Astrocyte of the cerebellum (primary cell): ENCODE measurements around the gene CYP26A1.
A peak's percentile ranks its signal among the peaks of the same experiment; 100 is the strongest.

ENCODE experiments used
- DNase-seq: peaks from one replicate; pipeline ENCODE4 v3.0.0-alpha.2; 2011; ENCODE audit warnings: low read depth
- H3K4me3 ChIP-seq: 2 replicates; pipeline ENCODE4 v1.5.1; 2011; ENCODE audit warnings: mild to moderate bottlenecking, low read depth, low read length, moderate library complexity
- in situ Hi-C: cut with HindIII; loops from 2 replicates; pipeline ENCODE4 v1.10.0; 2017; ENCODE audit warnings: low sequenced_read_pairs
- TF ChIP-seq, protein P1 (sequence below): IDR thresholded peaks from 2 replicates; pipeline ENCODE4 v1.5.1; 2012; ENCODE audit warnings: low read length, low read depth, moderate library complexity, mild to moderate bottlenecking; ENCODE audit errors: missing control alignments

CYP26A1 gene

DNA sequence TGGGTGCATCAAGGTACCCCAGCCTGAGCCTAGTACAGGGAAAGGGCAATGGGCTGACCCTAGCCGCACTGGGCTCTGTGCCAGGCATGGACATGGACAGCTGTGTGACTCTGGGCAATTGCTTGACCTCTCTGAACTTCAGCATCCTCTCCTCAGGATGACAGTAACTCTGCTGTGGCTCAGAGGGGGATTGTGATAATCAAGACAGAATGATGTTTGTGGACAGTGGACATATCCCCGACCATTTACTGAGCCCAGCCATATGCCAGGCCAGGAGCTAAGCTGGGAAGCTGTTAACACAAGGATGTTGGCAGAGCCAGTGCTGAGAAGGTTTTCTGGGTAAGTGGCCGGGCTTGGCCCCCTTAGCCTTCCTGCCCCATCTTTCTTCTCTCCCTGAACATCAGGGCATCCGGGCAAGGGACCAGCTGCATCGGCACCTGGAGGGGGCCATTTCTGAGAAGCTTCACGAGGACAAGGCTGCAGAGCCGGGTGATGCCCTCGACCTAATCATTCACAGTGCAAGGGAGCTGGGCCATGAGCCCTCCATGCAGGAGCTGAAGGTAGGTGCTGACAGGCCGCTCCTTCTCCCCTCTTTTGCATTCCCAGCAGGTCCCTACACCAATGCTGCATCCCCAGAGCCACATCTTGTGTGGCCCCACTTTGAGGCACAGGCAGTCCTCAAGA is 9.6 kb upstream of the CYP26A1 start:
- in situ Hi-C loops = no loop called here
- no peak for DNase-seq
- TF ChIP-seq, protein P1, sequence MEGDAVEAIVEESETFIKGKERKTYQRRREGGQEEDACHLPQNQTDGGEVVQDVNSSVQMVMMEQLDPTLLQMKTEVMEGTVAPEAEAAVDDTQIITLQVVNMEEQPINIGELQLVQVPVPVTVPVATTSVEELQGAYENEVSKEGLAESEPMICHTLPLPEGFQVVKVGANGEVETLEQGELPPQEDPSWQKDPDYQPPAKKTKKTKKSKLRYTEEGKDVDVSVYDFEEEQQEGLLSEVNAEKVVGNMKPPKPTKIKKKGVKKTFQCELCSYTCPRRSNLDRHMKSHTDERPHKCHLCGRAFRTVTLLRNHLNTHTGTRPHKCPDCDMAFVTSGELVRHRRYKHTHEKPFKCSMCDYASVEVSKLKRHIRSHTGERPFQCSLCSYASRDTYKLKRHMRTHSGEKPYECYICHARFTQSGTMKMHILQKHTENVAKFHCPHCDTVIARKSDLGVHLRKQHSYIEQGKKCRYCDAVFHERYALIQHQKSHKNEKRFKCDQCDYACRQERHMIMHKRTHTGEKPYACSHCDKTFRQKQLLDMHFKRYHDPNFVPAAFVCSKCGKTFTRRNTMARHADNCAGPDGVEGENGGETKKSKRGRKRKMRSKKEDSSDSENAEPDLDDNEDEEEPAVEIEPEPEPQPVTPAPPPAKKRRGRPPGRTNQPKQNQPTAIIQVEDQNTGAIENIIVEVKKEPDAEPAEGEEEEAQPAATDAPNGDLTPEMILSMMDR = no peak
- no peak overlapping the region for H3K4me3 ChIP-seq

DNA sequence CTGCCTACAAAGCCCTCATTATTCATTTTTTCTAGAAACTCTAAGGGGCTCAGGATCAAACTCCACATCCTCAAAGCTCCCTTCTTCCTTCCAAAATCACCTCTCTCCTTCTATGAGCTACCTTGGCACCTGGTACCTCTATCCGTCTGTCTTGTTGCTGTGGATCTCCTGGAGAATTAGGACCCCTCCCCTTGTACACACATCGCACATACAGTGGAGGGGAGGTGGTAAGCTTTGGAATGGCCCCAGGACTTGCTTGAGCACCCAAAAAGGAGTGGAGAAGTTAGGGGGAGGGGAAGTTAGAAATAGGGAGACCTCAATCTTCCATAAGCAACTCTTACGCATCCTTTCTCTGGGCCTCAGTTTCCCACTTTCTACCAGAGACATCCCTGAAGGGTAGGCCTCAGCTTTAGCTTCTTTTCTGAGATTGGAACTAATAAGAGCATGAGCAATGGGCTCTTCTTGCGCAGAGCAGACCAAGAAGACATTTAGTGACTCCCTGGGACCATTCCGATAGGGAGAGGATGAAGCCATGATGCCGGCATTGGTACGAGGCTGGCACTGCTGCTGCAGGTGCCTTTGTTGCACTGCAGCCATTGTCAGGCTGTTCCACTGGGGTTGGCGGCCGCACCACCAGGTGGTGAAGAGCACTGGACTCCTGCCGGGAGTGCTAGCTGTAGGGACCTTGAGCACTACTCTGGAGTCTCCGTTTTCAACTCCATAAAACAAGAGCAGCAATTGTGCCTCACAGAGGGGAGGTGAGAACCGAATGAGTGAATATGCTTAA is 8.6 kb upstream of the CYP26A1 start:
- no peak overlapping the region for H3K4me3 ChIP-seq
- TF ChIP-seq, protein P1 = no peak
- no peak for DNase-seq
- in situ Hi-C loops = loop anchor here (5.0 kb wide), 1 partner anchor 222 kb away; no protein-coding TSS in a partner anchor

DNA sequence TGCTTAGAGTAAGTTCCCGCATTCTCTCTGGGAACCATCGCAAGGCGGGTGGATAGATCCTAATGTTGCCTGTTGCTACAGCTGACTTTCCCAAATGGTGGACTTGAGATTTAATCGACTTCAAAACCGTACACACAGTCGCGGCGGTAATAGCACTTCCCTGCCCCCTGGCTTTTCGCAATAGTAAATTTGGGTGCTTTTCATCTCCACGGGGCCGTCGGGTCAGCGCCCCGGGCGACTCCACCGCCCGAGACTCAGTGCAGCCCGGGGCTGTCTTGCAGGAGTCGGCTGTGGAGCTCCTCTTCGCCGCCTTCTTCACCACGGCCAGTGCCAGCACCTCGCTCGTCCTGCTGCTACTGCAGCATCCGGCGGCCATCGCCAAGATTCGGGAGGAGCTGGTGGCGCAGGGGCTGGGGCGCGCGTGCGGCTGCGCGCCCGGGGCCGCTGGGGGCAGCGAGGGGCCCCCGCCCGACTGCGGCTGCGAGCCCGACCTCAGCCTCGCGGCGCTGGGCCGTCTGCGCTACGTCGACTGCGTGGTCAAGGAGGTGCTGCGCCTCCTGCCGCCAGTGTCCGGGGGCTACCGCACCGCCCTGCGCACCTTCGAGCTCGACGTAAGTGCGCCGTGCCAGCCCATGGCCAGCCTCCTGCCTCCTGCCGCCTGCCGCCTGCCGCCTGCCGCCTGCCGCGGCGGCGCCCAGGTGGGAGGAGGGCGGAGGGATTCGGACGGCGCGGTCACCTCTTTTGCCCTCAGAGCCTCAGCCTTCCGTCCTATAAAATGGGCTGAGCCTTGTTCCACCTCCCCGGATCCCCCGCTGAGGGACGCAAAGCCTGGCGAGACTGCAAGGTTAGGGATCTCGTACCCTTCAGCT is 7.8 kb upstream of the CYP26A1 start:
- DNase-seq = no peak
- H3K4me3 ChIP-seq = peak overlapping the region; percentile 12
- TF ChIP-seq, protein P1 = no peak
- in situ Hi-C loops = loop anchor here (5.0 kb wide), 1 partner anchor 221 kb away; no protein-coding TSS in a partner anchor

DNA sequence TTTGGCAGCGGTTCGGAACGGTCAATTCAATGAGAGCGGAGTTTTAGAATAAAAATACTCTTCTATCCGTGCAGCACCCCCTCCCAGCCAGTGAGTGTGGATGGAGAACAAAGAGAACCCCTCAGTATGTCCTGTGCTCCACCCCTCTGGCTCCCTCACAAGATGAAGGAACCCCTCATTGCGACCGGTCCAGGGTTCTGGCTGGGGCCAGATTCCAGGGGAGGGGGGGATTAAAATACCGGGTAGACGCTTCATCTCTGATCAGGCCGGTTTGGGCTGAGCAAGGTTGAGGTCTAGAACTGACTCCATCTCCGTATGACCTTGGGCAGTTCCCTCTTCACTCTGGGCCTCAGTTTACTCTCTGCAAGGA is 7.2 kb upstream of the CYP26A1 start:
- H3K4me3 ChIP-seq = no peak overlapping the region
- TF ChIP-seq, protein P1 = no peak
- in situ Hi-C loops = loop anchor here (5.0 kb wide), 1 partner anchor 221 kb away; no protein-coding TSS in a partner anchor
- no peak for DNase-seq

DNA sequence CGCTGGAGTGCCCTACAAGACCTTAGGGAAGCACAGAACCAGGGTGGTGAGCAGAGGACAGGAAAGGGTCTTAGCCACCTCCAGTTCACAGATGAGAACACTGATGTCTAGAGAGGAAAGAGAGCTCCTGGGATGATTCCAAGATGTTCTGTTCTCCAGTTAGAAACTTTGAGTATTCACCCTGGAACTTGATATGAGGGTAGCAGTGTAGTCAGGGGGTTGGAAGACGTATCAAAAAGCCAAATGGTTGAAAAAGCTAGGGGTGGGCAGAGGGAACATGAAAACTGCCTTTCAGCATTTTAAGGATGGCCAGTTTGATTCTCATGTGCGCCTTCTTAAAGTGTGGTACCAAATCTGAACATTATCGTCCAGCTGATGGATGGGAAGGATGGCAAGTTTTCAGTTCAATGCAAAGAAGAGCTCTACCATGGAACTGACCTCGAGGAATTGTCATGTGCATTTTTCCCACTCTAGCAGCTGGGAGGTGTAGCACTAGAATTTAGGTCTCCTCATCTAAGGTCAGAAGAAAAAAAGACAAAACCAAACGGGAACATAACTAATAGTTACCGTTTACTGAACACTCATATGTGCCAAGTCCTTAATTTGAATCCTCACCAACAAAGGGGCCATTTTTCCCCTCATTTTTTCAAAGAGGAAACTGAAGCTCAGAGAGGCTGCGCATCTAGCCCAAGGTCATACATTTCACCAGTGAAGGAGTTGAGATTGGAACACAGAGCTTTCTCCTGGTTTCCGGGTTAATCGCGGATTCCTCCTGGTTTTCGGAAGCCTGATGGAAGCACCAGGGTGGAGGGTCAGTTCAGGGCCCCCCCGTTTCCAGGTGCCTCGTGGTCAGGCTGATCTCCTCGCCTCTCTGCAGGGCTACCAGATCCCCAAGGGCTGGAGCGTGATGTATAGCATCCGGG is 6.0 kb upstream of the CYP26A1 start:
- TF ChIP-seq, protein P1 = no peak
- H3K4me3 ChIP-seq = no peak overlapping the region

More for the DNA sequence above, 6.0 kb upstream of the CYP26A1 start:
- DNase-seq = no peak
- in situ Hi-C loops = loop anchor here (5.0 kb wide), 1 partner anchor 220 kb away; no protein-coding TSS in a partner anchor
